Osteoblast (primary cell): ENCODE measurements around the gene PGA4. TPM values are rescaled to one million over a fixed set of nuclear protein-coding genes. Genes with fewer than 3 reads are reported as not detected.
"Not testable (repeated sequence)": the region's sequence is repeated elsewhere in the genome, so short reads cannot be mapped to it uniquely, and the experiment has no call there.

Experiments used
- DNase-seq: peaks from one replicate; pipeline ENCODE4 v3.0.0; 2011; ENCODE audit warnings: low spot score, mixed read lengths; ENCODE audit not compliant: insufficient read length; ENCODE audit errors: missing footprints
- H2AFZ ChIP-seq: 2 replicates; pipeline ENCODE4 v1.6.0; 2011; ENCODE audit warnings: mild to moderate bottlenecking, low read length
- H3K27ac ChIP-seq: 2 replicates; pipeline ENCODE4 v1.5.1; 2011; ENCODE audit warnings: mild to moderate bottlenecking, low read depth, low read length, moderate library complexity
- H3K27me3 ChIP-seq: 2 replicates; pipeline ENCODE4 v1.6.0; 2012; ENCODE audit warnings: mild to moderate bottlenecking, control low read depth, inconsistent platforms, low read length, moderate library complexity; ENCODE audit not compliant: insufficient read depth
- H3K36me3 ChIP-seq: 2 replicates; pipeline ENCODE4 v1.5.1; 2011; ENCODE audit warnings: mild to moderate bottlenecking, low read length, control low read depth, moderate library complexity; ENCODE audit not compliant: insufficient read depth
- H3K4me1 ChIP-seq: 2 replicates; pipeline ENCODE4 v1.5.1; 2011; ENCODE audit warnings: mild to moderate bottlenecking, low read length, control low read depth, moderate library complexity; ENCODE audit not compliant: insufficient read depth
- H3K4me2 ChIP-seq: 2 replicates; pipeline ENCODE4 v1.6.0; 2011; ENCODE audit warnings: mild to moderate bottlenecking, low read length; ENCODE audit not compliant: insufficient read depth
- H3K4me3 ChIP-seq: fragments of 200-600 bp; sonication (generic); 3 replicates; pipeline ENCODE4 v1.5.1; 2012; ENCODE audit warnings: mild to moderate bottlenecking, low read length, inconsistent platforms; ENCODE audit not compliant: insufficient read depth
- H3K79me2 ChIP-seq: 2 replicates; pipeline ENCODE4 v1.6.0; 2012; ENCODE audit warnings: mild to moderate bottlenecking, low read length, control low read depth, inconsistent platforms; ENCODE audit not compliant: insufficient read depth
- H3K9me3 ChIP-seq: 2 replicates; pipeline ENCODE4 v1.5.1; 2011; ENCODE audit warnings: low read depth, low read length, control low read depth
- H4K20me1 ChIP-seq: 2 replicates; pipeline ENCODE4 v1.6.0; 2012; ENCODE audit warnings: mild to moderate bottlenecking, low read length, control low read depth; ENCODE audit not compliant: insufficient read depth
- total RNA-seq: library from RNA; depleted of rRNA; stranded (reverse); fragments of >200 nt; gene quantifications from 2 replicates; pipeline ENCODE4 v1.2.3, GENCODE V29; 2012

Gene PGA4
- total RNA-seq, 1 donor: not detected

DNA sequence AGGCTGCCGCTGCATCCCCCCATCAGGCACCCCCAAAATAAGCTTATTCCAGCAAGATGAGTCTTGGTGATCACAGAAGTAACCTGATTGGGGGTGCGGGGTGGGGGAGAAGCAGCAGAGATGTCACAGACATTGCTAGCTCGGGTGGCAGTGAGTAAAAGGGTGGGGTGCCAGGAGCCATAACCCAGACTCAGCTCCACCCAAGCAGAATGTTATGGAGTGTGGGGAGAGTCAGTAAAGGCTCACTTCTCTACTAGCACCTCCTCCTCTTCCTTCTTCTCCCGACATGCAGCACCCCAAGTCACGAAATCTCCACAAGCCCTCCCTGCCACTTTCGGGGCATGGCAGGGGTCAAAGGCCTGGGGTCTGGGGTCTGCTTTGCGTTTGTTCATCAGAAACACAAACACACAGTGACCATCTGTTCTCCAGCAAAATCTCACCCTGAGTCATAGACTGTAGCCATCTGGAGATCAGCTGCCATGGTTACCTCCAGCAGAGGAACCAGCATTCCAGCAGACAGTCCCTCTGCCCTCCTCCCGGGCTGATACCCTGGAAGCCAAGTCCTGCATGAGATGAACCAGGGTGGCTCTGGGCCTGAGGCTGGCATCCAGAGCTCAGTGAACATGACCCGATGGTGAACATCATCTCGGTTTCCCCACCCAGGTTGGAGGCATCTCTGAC is 4.5 kb downstream of the PGA4 start:
- not testable (repeated sequence) for H3K9me3 ChIP-seq, H3K4me3 ChIP-seq, H3K79me2 ChIP-seq, H3K36me3 ChIP-seq, H3K4me1 ChIP-seq, H3K4me2 ChIP-seq, H2AFZ ChIP-seq, H4K20me1 ChIP-seq, DNase-seq, H3K27ac ChIP-seq, H3K27me3 ChIP-seq

DNA sequence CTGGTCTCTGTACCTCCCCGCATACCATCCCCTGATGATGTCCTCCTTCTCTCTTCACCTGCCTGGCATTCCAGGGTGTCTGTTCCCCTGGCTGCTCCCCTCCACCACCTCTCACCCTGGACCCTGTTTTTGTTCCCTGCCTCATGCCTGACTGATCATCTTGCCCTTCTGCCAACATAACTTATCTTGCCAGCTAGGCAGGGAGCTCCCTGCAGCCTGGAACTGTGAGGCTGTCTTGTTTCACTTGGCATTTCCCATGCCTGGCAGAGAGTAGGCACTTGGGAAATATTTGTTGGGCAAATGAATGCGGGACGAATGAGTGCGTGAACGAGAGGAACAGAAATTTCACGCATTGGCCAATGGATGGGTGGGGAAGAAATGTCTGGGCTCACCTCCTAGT is 7.3 kb downstream of the PGA4 start:
- not testable (repeated sequence) for H3K36me3 ChIP-seq, H3K4me1 ChIP-seq, H4K20me1 ChIP-seq, H3K27me3 ChIP-seq, DNase-seq, H3K9me3 ChIP-seq, H2AFZ ChIP-seq, H3K79me2 ChIP-seq, H3K4me2 ChIP-seq, H3K27ac ChIP-seq, H3K4me3 ChIP-seq

DNA sequence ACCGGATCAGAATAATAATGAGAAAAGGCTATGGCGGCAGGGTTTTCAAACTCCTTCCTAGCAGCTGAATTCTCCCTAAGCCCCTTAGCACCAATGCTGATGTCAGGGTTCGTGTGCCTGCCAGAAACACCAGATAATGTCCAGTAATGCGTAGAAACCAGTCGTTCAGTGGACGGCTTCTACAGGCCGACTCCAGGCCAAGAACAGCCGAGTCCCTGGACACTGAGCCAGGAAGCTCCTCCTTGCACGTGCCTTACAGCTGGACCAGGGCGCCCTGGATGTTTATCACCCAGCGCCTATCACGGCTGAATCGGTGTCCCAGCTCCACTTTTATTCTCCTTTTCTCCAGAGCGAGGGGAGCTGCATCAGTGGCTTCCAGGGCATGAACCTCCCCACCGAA is 8.9 kb downstream of the PGA4 start:
- not testable (repeated sequence) for H4K20me1 ChIP-seq, H3K9me3 ChIP-seq, H3K4me2 ChIP-seq, H3K4me3 ChIP-seq, DNase-seq, H3K27ac ChIP-seq, H3K36me3 ChIP-seq, H3K4me1 ChIP-seq, H3K27me3 ChIP-seq, H2AFZ ChIP-seq, H3K79me2 ChIP-seq

DNA sequence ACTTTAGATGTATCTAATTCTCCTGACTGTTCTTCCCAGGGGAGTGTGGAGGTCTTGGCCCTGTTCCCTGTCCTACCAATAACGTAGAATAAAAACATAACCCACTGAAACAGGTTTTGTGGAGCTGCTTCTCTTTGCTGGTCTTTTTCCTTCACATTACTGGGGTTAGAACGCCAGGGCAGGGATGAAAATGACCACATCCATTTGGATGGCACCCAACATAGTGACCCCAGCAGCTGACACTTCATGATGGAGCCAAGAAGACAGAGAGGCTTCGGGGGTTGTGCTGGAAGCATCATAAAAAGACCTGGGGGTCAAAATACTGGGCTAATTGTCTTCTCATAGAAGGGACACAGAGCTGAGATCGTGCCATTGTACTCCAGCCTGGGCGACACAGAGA is 9.4 kb downstream of the PGA4 start:
- DNase-seq, H3K79me2 ChIP-seq, H3K9me3 ChIP-seq, H4K20me1 ChIP-seq, H3K4me1 ChIP-seq, H3K27me3 ChIP-seq, H3K36me3 ChIP-seq, H3K4me3 ChIP-seq, H3K4me2 ChIP-seq, H2AFZ ChIP-seq, H3K27ac ChIP-seq: not testable (repeated sequence)

DNA sequence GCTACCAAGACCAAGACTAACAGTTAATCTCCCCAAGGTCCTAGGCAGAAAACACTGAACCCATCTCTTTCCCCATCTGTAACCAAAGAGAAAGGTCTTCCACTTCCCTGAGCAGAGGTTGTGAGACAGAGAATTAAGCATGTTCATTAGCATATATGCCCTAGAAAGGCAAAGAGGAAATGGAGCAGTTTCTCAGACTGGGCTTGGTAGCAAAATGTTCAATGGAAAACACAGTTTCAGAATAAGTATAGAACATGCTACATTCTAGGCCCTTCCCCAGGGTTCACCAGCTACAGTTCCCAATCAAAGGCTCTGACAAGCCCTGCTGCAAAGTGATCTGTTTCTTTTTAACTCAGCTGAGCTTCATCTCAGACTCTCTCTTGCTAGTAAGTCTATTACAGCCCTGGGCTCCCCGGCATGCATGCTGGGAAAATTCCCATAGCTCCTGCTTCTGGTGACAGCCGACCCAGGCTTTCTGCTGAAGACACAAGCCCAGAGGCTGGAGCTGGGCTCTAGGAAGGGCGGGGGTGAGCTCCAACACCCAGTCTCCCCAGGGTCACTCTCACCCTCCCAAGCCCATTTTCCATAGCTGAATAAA is 10.5 kb downstream of the PGA4 start:
- not testable (repeated sequence) for H3K4me3 ChIP-seq, H3K27ac ChIP-seq, H3K79me2 ChIP-seq, H4K20me1 ChIP-seq, H3K4me2 ChIP-seq, H3K4me1 ChIP-seq, H3K27me3 ChIP-seq, H2AFZ ChIP-seq, H3K36me3 ChIP-seq, DNase-seq, H3K9me3 ChIP-seq

DNA sequence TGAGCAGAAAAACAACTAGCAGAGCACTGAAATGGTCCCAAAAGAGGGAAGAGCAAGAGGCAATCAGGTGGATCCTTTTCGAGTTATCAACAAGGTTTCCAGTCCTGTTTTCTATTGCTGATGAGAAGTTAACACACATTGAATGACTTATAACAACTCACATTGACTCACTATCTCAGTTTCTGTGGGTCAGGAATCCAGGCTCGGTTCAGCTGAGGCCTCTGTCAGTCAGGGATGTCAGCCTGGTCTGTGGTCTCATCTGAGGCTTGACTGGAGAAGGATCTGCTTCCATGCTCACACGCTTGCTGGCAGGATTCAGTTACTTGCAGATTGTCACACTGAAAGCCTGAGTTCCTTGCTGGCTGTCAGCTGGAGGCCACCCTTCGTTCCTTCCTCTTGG is 15.0 kb downstream of the PGA4 start:
- H3K4me3 ChIP-seq, H4K20me1 ChIP-seq, H3K4me1 ChIP-seq, H3K27ac ChIP-seq, H3K9me3 ChIP-seq, H3K27me3 ChIP-seq, DNase-seq, H3K36me3 ChIP-seq, H2AFZ ChIP-seq, H3K79me2 ChIP-seq, H3K4me2 ChIP-seq: not testable (repeated sequence)

DNA sequence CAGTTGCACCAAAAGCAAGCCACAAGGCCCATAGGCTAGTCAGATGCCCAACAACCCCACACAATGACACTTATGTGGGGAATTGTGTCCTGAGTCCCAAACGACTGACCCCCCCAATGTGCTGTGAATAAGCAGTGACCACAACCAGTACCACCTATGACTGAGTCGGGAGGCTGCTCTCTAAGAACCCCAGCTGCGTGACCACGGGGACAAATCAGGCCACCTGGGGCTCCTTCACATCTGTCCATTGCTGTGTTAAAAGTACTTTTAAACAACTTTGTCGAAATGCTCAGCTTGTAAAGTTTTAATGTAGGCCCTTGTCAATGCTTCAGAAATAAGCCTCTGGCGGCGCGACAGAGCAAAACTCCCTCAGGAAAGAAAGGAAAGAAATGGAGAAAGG is 18.1 kb downstream of the PGA4 start:
- not testable (repeated sequence) for H3K27ac ChIP-seq, DNase-seq, H3K9me3 ChIP-seq, H4K20me1 ChIP-seq, H3K36me3 ChIP-seq, H2AFZ ChIP-seq, H3K27me3 ChIP-seq, H3K4me3 ChIP-seq, H3K79me2 ChIP-seq, H3K4me2 ChIP-seq, H3K4me1 ChIP-seq

DNA sequence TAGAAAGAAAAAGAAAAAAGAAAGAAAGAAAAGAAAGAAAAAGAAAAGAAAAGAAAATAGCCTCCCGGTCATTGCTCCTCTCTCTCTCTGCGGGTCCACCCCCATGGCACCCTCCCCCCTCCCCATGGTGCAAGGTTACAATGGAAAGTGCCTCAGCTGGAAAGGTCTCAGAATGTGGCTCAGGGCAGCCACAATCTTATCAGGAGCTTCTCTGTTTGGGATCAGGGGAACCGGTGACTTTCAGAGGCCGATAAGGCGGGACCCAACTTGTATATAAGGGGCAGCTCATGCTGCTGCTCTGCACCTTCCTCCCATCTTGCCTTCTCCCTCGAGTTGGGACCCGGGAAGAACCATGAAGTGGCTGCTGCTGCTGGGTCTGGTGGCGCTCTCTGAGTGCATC is 18.7 kb downstream of the PGA4 start, which contains the start of gene PGA5:
PGA5 (plus strand) TSS at position 301 of the 400 bp plus-strand sequence; CDS start at position 353, 52 bp downstream.
- H3K9me3 ChIP-seq, H3K36me3 ChIP-seq: not testable (repeated sequence)

DNA sequence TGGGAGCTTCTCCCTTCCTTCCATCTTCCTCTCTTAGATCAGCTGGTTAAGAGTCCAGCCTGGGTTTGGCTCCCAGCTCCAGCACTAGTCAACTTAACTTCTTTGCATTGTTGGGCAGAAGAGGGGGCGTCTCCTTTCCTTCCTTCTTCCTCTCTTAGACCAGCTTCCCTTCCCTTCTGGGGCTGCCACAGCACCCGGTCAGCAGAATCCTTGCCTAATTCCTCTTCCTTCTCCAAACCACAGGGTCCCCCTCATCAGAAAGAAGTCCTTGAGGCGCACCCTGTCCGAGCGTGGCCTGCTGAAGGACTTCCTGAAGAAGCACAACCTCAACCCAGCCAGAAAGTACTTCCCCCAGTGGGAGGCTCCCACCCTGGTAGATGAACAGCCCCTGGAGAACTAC is 19.4 kb downstream of the PGA4 start:
- not testable (repeated sequence) for H3K36me3 ChIP-seq, H2AFZ ChIP-seq, DNase-seq, H3K4me1 ChIP-seq, H3K9me3 ChIP-seq, H3K4me3 ChIP-seq, H3K27me3 ChIP-seq, H3K79me2 ChIP-seq, H3K27ac ChIP-seq, H3K4me2 ChIP-seq, H4K20me1 ChIP-seq

More for the DNA sequence above, 18.7 kb downstream of the PGA4 start, which contains the start of gene PGA5:
- H3K27ac ChIP-seq, H4K20me1 ChIP-seq, H3K27me3 ChIP-seq, H3K4me1 ChIP-seq, H3K4me3 ChIP-seq, H3K4me2 ChIP-seq, DNase-seq, H2AFZ ChIP-seq, H3K79me2 ChIP-seq: not testable (repeated sequence)
